Activated CD4-positive, alpha-beta memory T cell treated with anti-CD3 and anti-CD28 coated beads for 36 hours (primary cell): Measurements from ENCODE around the gene PDE4DIP. TPM values are rescaled to one million over a fixed set of nuclear protein-coding genes. Genes with fewer than 3 reads are reported as not detected.
"Not testable (repeated sequence)": the region's sequence is repeated elsewhere in the genome, so short reads cannot be mapped to it uniquely, and the experiment has no call there.

ENCODE experiments used
- CTCF ChIA-PET: fragments of 350-600 bp; sonication (Branson Sonifier 250); formaldehyde crosslinking; loops from one replicate; lab custom pipeline; 2021; ENCODE audit warnings: antibody characterized with exemption, inconsistent platforms; lab: Charles Lee
- POLR2A ChIA-PET: fragments of 350-600 bp; sonication (Branson Sonifier 250); formaldehyde crosslinking; loops from one replicate; lab custom pipeline; 2021; ENCODE audit warnings: antibody characterized with exemption; lab: Charles Lee
- DNase-seq: peaks from one replicate; pipeline ENCODE4 v3.0.0-alpha.2; 2020
- H3K27ac Mint-ChIP-seq: one replicate; pipeline ENCODE4 v1.8.0; 2021; ENCODE audit warnings: mixed read lengths
- H3K27me3 Mint-ChIP-seq: one replicate; pipeline ENCODE4 v1.8.0; 2021; ENCODE audit warnings: mixed read lengths
- H3K36me3 Mint-ChIP-seq: one replicate; pipeline ENCODE4 v1.8.0; 2021; ENCODE audit warnings: mixed read lengths
- H3K4me1 Mint-ChIP-seq: one replicate; pipeline ENCODE4 v1.8.0; 2021; ENCODE audit warnings: low read depth, mixed read lengths
- H3K4me3 Mint-ChIP-seq: one replicate; pipeline ENCODE4 v1.8.0; 2021; ENCODE audit warnings: mild to moderate bottlenecking, mixed read lengths
- H3K9me3 Mint-ChIP-seq: one replicate; pipeline ENCODE4 v1.8.0; 2021; ENCODE audit warnings: mixed read lengths
- intact Hi-C: fragments of 100-400 bp; cut with micrococcal nuclease; formaldehyde crosslinking; loops from one replicate; pipeline ENCODE4 v1.15.1; 2023
- total RNA-seq, 2 experiments: library from RNA; stranded (reverse); gene quantifications; one replicate each; pipeline ENCODE4 v1.2.3, GENCODE V29; 2021

PDE4DIP gene
- total RNA-seq, 2 experiments from 2014 or later = 24.3 to 25.3 TPM

DNA sequence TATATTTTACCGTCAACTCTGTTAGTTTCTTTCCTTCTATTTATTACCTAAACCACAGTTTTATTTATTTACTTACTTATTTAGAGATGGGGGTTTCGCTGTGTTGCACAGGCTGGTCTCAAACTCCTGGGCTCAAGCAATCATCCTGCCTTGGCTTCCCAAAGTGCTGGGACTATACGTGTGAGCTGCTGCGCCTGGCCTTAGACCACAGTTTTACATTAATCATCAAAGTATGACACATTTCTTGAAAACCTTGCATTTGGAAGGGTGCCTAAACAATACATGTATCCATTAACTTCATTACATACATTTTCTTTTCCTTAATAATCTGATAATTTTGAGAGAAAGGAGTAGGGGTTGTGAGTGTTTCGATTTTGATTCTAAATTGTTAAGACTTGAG lies 124.9 kb downstream of the PDE4DIP start:
- intact Hi-C loops, H3K9me3 Mint-ChIP-seq, H3K27ac Mint-ChIP-seq, POLR2A ChIA-PET, H3K36me3 Mint-ChIP-seq, H3K4me1 Mint-ChIP-seq, H3K27me3 Mint-ChIP-seq, CTCF ChIA-PET, DNase-seq, H3K4me3 Mint-ChIP-seq: not testable (repeated sequence)

- POLR2A ChIA-PET, DNase-seq, H3K27me3 Mint-ChIP-seq, H3K9me3 Mint-ChIP-seq, intact Hi-C loops, CTCF ChIA-PET: not testable (repeated sequence)
- peaks cover 13% of the 10 kb centered on the region for H3K4me1 Mint-ChIP-seq
- peak overlapping the region; percentile 69 for H3K27ac Mint-ChIP-seq
- peak overlapping the region; percentile 29 for H3K4me3 Mint-ChIP-seq
- peaks cover 25% of the 10 kb centered on the region for H3K36me3 Mint-ChIP-seq
These were observed 131.2 kb downstream of the PDE4DIP start for GRCh38 chr1:148975453-148975852.

DNA sequence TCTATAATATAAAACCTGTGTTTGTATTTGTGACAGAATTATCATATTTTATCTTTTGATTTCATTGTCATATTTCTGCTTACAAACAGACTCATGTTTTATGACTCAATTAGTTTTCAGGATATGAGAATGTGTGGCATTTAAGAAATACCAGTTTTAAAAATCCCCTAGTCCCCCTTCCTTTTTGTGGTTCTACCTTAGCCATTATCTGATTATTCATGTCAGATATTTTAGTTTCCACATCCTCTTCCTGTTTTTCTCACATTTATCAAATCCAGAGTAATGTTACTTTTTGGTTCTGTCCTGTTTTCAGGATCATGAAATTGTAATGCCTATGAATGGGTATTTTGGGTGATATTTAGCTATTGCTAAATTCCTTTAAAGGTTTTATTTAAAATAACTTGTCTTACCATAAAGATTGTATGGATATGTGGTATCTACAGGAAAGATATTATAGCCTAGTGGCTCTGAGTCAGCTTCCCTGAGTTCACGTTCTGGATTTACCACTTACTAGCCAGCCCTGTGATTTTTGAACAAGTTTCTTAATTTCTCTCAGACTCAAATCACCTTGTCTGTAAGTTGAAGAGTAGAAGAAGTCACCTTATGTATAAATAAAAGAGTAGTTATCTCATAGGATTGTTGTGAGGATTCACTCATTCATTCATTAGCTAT lies 131.8 kb downstream of the PDE4DIP start:
- CTCF ChIA-PET, DNase-seq, H3K9me3 Mint-ChIP-seq, intact Hi-C loops, POLR2A ChIA-PET, H3K27me3 Mint-ChIP-seq, H3K4me3 Mint-ChIP-seq: not testable (repeated sequence)
- Mint-ChIP-seq H3K27ac (peak overlapping the region; percentile 69), H3K4me1 (peaks cover 13% of the 10 kb centered on the region), H3K36me3 (peaks cover 28% of the 10 kb centered on the region)

DNA sequence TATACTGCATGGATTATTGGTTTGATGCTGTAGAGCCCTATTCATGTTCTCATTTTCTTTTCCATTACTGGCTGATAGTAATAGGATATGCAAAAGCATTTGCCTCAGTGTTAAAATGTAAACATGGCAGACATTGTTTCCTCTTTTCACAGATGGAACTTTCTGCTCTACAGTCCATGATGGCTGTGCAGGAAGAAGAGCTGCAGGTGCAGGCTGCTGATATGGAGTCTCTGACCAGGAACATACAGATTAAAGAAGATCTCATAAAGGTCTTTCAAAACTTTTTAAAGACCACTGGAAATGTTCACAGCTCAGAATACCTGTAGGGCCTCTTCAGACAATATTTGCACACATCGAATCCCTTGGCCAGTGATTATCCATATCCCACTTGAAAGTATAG lies 133.6 kb downstream of the PDE4DIP start:
- H3K4me3 Mint-ChIP-seq, H3K27me3 Mint-ChIP-seq, POLR2A ChIA-PET, H3K27ac Mint-ChIP-seq, intact Hi-C loops, DNase-seq, H3K9me3 Mint-ChIP-seq: not testable (repeated sequence)
- H3K4me1 Mint-ChIP-seq = peaks cover 13% of the 10 kb centered on the region
- CTCF ChIA-PET = interaction anchor here (0.6 kb wide), 1 partner anchor 1135 kb away, joined by 4 read pairs; no protein-coding TSS in a partner anchor
- H3K36me3 Mint-ChIP-seq = peaks cover 42% of the 10 kb centered on the region

GRCh38 chr1:148989378-148989777 lies 145.2 kb downstream of the PDE4DIP start:
- H3K36me3 Mint-ChIP-seq, POLR2A ChIA-PET, H3K4me1 Mint-ChIP-seq, H3K27me3 Mint-ChIP-seq, DNase-seq, H3K27ac Mint-ChIP-seq, CTCF ChIA-PET, H3K4me3 Mint-ChIP-seq, intact Hi-C loops, H3K9me3 Mint-ChIP-seq: not testable (repeated sequence)

GRCh38 chr1:148990233-148990788 lies 146.1 kb downstream of the PDE4DIP start:
- POLR2A ChIA-PET, H3K27me3 Mint-ChIP-seq, H3K4me1 Mint-ChIP-seq, H3K4me3 Mint-ChIP-seq, DNase-seq, intact Hi-C loops, H3K36me3 Mint-ChIP-seq, CTCF ChIA-PET, H3K9me3 Mint-ChIP-seq, H3K27ac Mint-ChIP-seq: not testable (repeated sequence)

DNA sequence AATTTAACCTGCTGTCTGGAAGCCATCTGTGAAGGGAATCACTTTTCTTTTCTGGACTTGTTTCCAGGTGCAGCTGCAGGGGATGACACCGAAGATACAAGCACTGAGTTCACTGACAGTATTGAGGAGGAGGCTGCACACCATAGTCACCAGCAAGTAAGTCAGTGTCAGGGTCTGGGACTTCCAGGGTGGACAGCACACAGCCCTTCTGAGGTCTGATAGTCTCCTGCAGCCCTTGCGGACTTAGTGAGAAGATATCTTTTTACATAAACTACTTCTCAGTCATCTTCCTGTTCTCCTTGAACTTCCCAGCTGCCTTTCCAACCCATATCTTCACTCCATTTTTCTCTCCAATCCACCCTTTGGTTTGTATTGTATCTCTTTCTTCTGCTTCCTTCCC lies 147.6 kb downstream of the PDE4DIP start:
- intact Hi-C loops, H3K27me3 Mint-ChIP-seq, H3K4me3 Mint-ChIP-seq, H3K36me3 Mint-ChIP-seq, CTCF ChIA-PET, H3K27ac Mint-ChIP-seq, H3K4me1 Mint-ChIP-seq, DNase-seq, H3K9me3 Mint-ChIP-seq, POLR2A ChIA-PET: not testable (repeated sequence)

GRCh38 chr1:148992364-148992763 lies 148.1 kb downstream of the PDE4DIP start:
- H3K27ac Mint-ChIP-seq, POLR2A ChIA-PET, intact Hi-C loops, H3K4me3 Mint-ChIP-seq, H3K36me3 Mint-ChIP-seq, DNase-seq, H3K4me1 Mint-ChIP-seq, H3K9me3 Mint-ChIP-seq, CTCF ChIA-PET, H3K27me3 Mint-ChIP-seq: not testable (repeated sequence)

- intact Hi-C loops, H3K27ac Mint-ChIP-seq, DNase-seq, H3K4me1 Mint-ChIP-seq, H3K9me3 Mint-ChIP-seq, H3K4me3 Mint-ChIP-seq, H3K36me3 Mint-ChIP-seq, CTCF ChIA-PET, POLR2A ChIA-PET, H3K27me3 Mint-ChIP-seq: not testable (repeated sequence)
These were observed 152.4 kb downstream of the PDE4DIP start for GRCh38 chr1:148996449-148997224.

DNA sequence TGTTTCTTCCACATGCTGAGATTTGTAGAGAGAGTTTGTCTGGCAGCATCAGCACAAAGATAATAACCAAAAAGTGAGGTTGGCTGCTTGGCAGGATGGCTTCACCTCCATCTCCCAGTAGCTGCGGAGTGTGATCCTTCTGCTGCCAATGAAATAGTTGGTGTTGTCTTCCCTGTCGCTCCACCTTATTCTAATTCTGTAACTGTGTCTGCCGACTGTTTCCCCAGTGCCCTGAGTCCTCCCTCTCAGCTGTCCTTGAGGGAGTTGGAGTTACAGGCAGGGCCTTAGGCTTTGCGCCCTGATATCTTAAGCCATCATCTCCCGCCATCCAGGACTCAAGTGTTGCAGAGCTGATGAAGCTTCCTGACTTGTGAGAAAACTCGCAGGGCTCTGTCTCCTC lies 153.2 kb downstream of the PDE4DIP start:
- intact Hi-C loops, CTCF ChIA-PET, H3K4me1 Mint-ChIP-seq, POLR2A ChIA-PET, DNase-seq, H3K9me3 Mint-ChIP-seq, H3K36me3 Mint-ChIP-seq, H3K27me3 Mint-ChIP-seq, H3K4me3 Mint-ChIP-seq, H3K27ac Mint-ChIP-seq: not testable (repeated sequence)

DNA sequence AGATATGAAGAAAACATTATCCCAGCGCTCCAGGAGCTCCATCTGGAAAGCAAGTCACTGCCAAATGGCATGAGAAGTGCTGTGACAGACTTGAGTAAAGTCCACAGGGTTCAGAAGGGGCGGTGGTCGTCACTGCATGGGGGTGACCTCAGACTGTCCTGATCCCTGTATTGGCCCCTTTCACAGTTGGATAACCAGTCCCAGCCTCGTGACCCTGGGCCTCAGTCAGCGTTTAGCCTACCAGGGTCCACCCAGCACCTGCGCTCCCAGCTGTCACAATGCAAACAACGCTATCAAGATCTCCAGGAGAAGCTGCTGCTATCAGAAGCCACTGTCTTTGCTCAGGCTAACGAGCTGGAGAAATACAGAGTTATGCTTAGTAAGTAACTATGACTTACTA lies 158.4 kb downstream of the PDE4DIP start:
- CTCF ChIA-PET, intact Hi-C loops, H3K4me3 Mint-ChIP-seq, H3K36me3 Mint-ChIP-seq, H3K9me3 Mint-ChIP-seq, H3K4me1 Mint-ChIP-seq, POLR2A ChIA-PET, DNase-seq, H3K27me3 Mint-ChIP-seq, H3K27ac Mint-ChIP-seq: not testable (repeated sequence)

- DNase-seq, H3K27me3 Mint-ChIP-seq, H3K4me1 Mint-ChIP-seq, H3K9me3 Mint-ChIP-seq, H3K36me3 Mint-ChIP-seq, intact Hi-C loops, POLR2A ChIA-PET, H3K4me3 Mint-ChIP-seq, CTCF ChIA-PET, H3K27ac Mint-ChIP-seq: not testable (repeated sequence)
These were observed 164.1 kb downstream of the PDE4DIP start for GRCh38 chr1:149008326-149008725.
